Uterus (tissue), 4 donors: ENCODE results near the gene ABHD16A. TPM values are rescaled to one million over a fixed set of nuclear protein-coding genes. Genes with fewer than 3 reads are reported as not detected.

Experiments used
- DNase-seq, 2 donors: peaks; one replicate each; pipeline ENCODE4 v3.0.0-alpha.2; 2019 to 2020
- H3K27ac ChIP-seq, 2 donors: fragments of 200-600 bp; sonication (generic); 1 replicate in 1 of 2; 2 replicates in 1 of 2; pipeline ENCODE4 v1.5.1; 2016 to 2018
- H3K27me3 ChIP-seq, 2 donors: fragments of 200-600 bp; sonication (generic); one replicate each; pipeline ENCODE4 v1.5.1; 2018 to 2019; ENCODE audit warnings: control low read depth in 1 of 2
- H3K36me3 ChIP-seq, 2 donors: fragments of 200-600 bp; sonication (generic); one replicate each; pipeline ENCODE4 v1.5.1; 2019; ENCODE audit warnings: control low read depth in 1 of 2
- H3K4me1 ChIP-seq, 2 donors: fragments of 200-600 bp; sonication (generic); one replicate each; pipeline ENCODE4 v1.5.1; 2018 to 2019; ENCODE audit warnings: control low read depth in 1 of 2
- H3K4me3 ChIP-seq, 2 donors: fragments of 200-600 bp; sonication (generic); 1 replicate in 1 of 2; 2 replicates in 1 of 2; pipeline ENCODE4 v1.5.1; 2018 to 2019; ENCODE audit warnings: mild to moderate bottlenecking in 1 of 2
- H3K9me3 ChIP-seq, 2 donors: fragments of 200-600 bp; sonication (generic); one replicate each; pipeline ENCODE4 v1.5.1; 2019; ENCODE audit warnings: control low read depth in 1 of 2
- CTCF ChIP-seq, 4 experiments: fragments of 200-600 bp in 2 of 4; fragments of 450-650 bp in 2 of 4; sonication (generic) in 2 of 4; IDR thresholded peaks; one replicate each; pipeline ENCODE4 v1.5.1; 2016 to 2019; ENCODE audit warnings: antibody characterized with exemption in 4 of 4, mild to moderate bottlenecking in 2 of 4, moderate library complexity in 1 of 4
- POLR2A ChIP-seq, 2 donors: fragments of 450-650 bp; IDR thresholded peaks; one replicate each; pipeline ENCODE4 v1.6.1; 2016; ENCODE audit warnings: antibody characterized with exemption in 2 of 2, mild to moderate bottlenecking in 1 of 2, moderate library complexity in 1 of 2
- intact Hi-C: fragments of 100-400 bp; cut with DNase I; formaldehyde crosslinking; loops from one replicate; pipeline ENCODE4 v1.15.1; 2023; ENCODE audit warnings: low total_unique reads
- total RNA-seq, 4 donors: library from RNA; depleted of rRNA in 3 of 4; stranded (reverse); fragments of >200 nt in 3 of 4; gene quantifications; one replicate each; pipeline versions ENCODE4 v1.1.0 to v1.2.4, GENCODE V29; 2014 to 2023
- donor health status: DM: yes; HTN: yes; CAD: no.

Gene ABHD16A
- total RNA-seq, 4 donors from 2014 or later = 25.9 to 50.9 (median 37.9) TPM

- no peaks in the 10 kb centered on the region for H3K27me3 ChIP-seq
- H3K4me1 ChIP-seq = peaks cover 0 to 4% of the 10 kb centered on the region in 2 donors
- peak within 1 kb of the TSS; percentile 71 to 88 for H3K27ac ChIP-seq
- H3K4me3 ChIP-seq = peak within 1 kb of the TSS; percentile 40 to 56
- H3K36me3 ChIP-seq = no peaks in the 10 kb centered on the region
- no peaks in the 10 kb centered on the region for H3K9me3 ChIP-seq
- TF ChIP-seq POLR2A (IDR thresholded peaks at IDR 0.05) (no peak), CTCF (IDR thresholded peaks at IDR 0.05) (peak; percentile 70 to 92 (median 82))
- intact Hi-C loops = loop anchor here (5.0 kb wide), 1 partner anchor 152 kb away; no protein-coding TSS in a partner anchor
- DNase-seq = peak; percentile 85 to 86
These were observed 22.6 kb downstream of the ABHD16A start, which contains the start of gene LY6G5C for GRCh38 chr6:31680226-31681134. TSS of gene LY6G5C (minus strand) at chr6:31681067. CDS start at chr6:31680373, 694 bp downstream.

- Histone ChIP-seq H3K9me3 (no peaks in the 10 kb centered on the region), H3K27me3 (no peaks in the 10 kb centered on the region), H3K36me3 (no peaks in the 10 kb centered on the region), H3K27ac (no peak overlapping the region), H3K4me3 (no peak overlapping the region), H3K4me1 (peaks cover 0 to 4% of the 10 kb centered on the region in 2 donors)
- TF ChIP-seq POLR2A (IDR thresholded peaks at IDR 0.05) (no peak), CTCF (IDR thresholded peaks at IDR 0.05) (no peak)
- no peak for DNase-seq
- intact Hi-C loops = no loop called here
These were observed 25.2 kb downstream of the ABHD16A start for GRCh38 chr6:31677955-31678354.

- no peak overlapping the region for H3K4me3 ChIP-seq
- no peaks in the 10 kb centered on the region for H3K9me3 ChIP-seq
- no peaks in the 10 kb centered on the region for H3K36me3 ChIP-seq
- H3K4me1 ChIP-seq = peaks cover 0 to 4% of the 10 kb centered on the region in 2 donors
- H3K27me3 ChIP-seq = no peaks in the 10 kb centered on the region
- TF ChIP-seq CTCF (IDR thresholded peaks at IDR 0.05) = no peak
- H3K27ac ChIP-seq = no peak overlapping the region
- intact Hi-C loops = no loop called here
- DNase-seq = no peak
These were observed 26.2 kb downstream of the ABHD16A start for GRCh38 chr6:31676904-31677303.

- no peaks in the 10 kb centered on the region for H3K27me3 ChIP-seq
- H3K4me1 ChIP-seq = peaks cover 0 to 4% of the 10 kb centered on the region in 2 donors
- TF ChIP-seq POLR2A (IDR thresholded peaks at IDR 0.05) = no peak
- no peak for TF ChIP-seq CTCF (IDR thresholded peaks at IDR 0.05)
- H3K27ac ChIP-seq = no peak overlapping the region
- H3K9me3 ChIP-seq = no peaks in the 10 kb centered on the region
- no peak overlapping the region for H3K4me3 ChIP-seq
- H3K36me3 ChIP-seq = no peaks in the 10 kb centered on the region
- intact Hi-C loops = no loop called here
- no peak for DNase-seq
These were observed 26.7 kb downstream of the ABHD16A start for GRCh38 chr6:31676322-31676903.

- intact Hi-C loops = no loop called here
- no peak within 1 kb of the TSS for H3K4me3 ChIP-seq
These were observed 33.4 kb downstream of the ABHD16A start, which contains the start of gene LY6G5B for GRCh38 chr6:31669676-31670075. TSS of gene LY6G5B (plus strand) at chr6:31669976. CDS start at chr6:31670951, 975 bp downstream.

More at GRCh38 chr6:31669676-31670075, 33.4 kb downstream of the ABHD16A start, which contains the start of gene LY6G5B:
- no peaks in the 10 kb centered on the region for H3K27me3 ChIP-seq
- H3K9me3 ChIP-seq = no peaks in the 10 kb centered on the region
- no peaks in the 10 kb centered on the region for H3K36me3 ChIP-seq
- DNase-seq = no peak
- H3K27ac ChIP-seq = no peak within 1 kb of the TSS
- TF ChIP-seq POLR2A (IDR thresholded peaks at IDR 0.05) (no peak), CTCF (IDR thresholded peaks at IDR 0.05) (no peak)
- peaks cover 8 to 10% of the 10 kb centered on the region in 2 donors for H3K4me1 ChIP-seq
